ENCODE measurements around the gene TOP3A. TPM values are rescaled to one million over a fixed set of nuclear protein-coding genes. Genes with fewer than 3 reads are reported as not detected.

TOP3A gene
- total RNA-seq, 2 experiments from 2014 or later: 21.5 to 24.8 TPM

GRCh38 chr17:18327556-18327955, 12.8 kb upstream of the TOP3A start:
- TF ChIP-seq CTCF (IDR thresholded peaks at IDR 0.05): no peak
- no peak overlapping the region for H3K27ac ChIP-seq (ENCODE audit: low read depth in 1 of 2, low read length in 2 of 2)
- no peaks in the 10 kb centered on the region for H3K9me3 ChIP-seq (ENCODE audit: control insufficient read depth in 1 of 2, insufficient read depth in 1 of 2, low read length in 2 of 2)
- H3K36me3 ChIP-seq (ENCODE audit: insufficient read depth, low read length): peaks cover 64% of the 10 kb centered on the region
- Mint-ChIP-seq H3K4me3 (no peak overlapping the region), H3K9me3 (no peaks in the 10 kb centered on the region), H3K27me3 (no peaks in the 10 kb centered on the region), H3K4me1 (ENCODE audit: low read depth) (peaks cover 16% of the 10 kb centered on the region), H3K27ac (no peak overlapping the region), H3K36me3 (ENCODE audit: low read depth) (peaks cover 86% of the 10 kb centered on the region)
- ATAC-seq (ENCODE audit: poor library complexity) (no peak), DNase-seq (no peak)
- H3K4me3 ChIP-seq (ENCODE audit: low read length): no peak overlapping the region
- H3K4me1 ChIP-seq (ENCODE audit: insufficient read depth, low read length): peaks cover 21% of the 10 kb centered on the region
- ChIA-PET POLR2A (interaction anchor here (1.0 to 1.2 kb wide), 2 partner anchors 22 to 36 kb away, joined by 3 read pairs; partner anchors contain the start of gene SHMT1), CTCF (no interaction called here)
- H3K27me3 ChIP-seq (ENCODE audit: control insufficient read depth in 1 of 2, insufficient read depth in 2 of 2, low read length in 2 of 2): no peaks in the 10 kb centered on the region
- intact Hi-C loops (cut with DNase I, micrococcal nuclease): no loop called here

- ChIA-PET POLR2A (interaction anchor here (1.0 kb wide), 1 partner anchor 22 kb away, joined by 3 read pairs; no protein-coding TSS in a partner anchor), CTCF (no interaction called here)
- no peak for TF ChIP-seq CTCF (IDR thresholded peaks at IDR 0.05)
- no peak overlapping the region for H3K4me3 ChIP-seq (ENCODE audit: low read length)
- Mint-ChIP-seq H3K4me3 (no peak overlapping the region), H3K4me1 (ENCODE audit: low read depth) (peaks cover 14% of the 10 kb centered on the region), H3K36me3 (ENCODE audit: low read depth) (peaks cover 86% of the 10 kb centered on the region), H3K27ac (no peak overlapping the region), H3K27me3 (no peaks in the 10 kb centered on the region), H3K9me3 (no peaks in the 10 kb centered on the region)
- H3K36me3 ChIP-seq (ENCODE audit: insufficient read depth, low read length): peaks cover 68% of the 10 kb centered on the region
- ATAC-seq (ENCODE audit: poor library complexity) (no peak), DNase-seq (no peak)
- no peaks in the 10 kb centered on the region for H3K27me3 ChIP-seq (ENCODE audit: control insufficient read depth in 1 of 2, insufficient read depth in 2 of 2, low read length in 2 of 2)
- peaks cover 16% of the 10 kb centered on the region for H3K4me1 ChIP-seq (ENCODE audit: insufficient read depth, low read length)
- H3K9me3 ChIP-seq (ENCODE audit: control insufficient read depth in 1 of 2, insufficient read depth in 1 of 2, low read length in 2 of 2): no peaks in the 10 kb centered on the region
- intact Hi-C loops (cut with DNase I, micrococcal nuclease): no loop called here
- no peak overlapping the region for H3K27ac ChIP-seq (ENCODE audit: low read depth in 1 of 2, low read length in 2 of 2)
These were observed 12.3 kb upstream of the TOP3A start for GRCh38 chr17:18327093-18327492.

GRCh38 chr17:18326572-18326971, 11.8 kb upstream of the TOP3A start:
- TF ChIP-seq CTCF (IDR thresholded peaks at IDR 0.05): no peak
- intact Hi-C loops (cut with DNase I, micrococcal nuclease): no loop called here
- ATAC-seq (ENCODE audit: poor library complexity) (no peak), DNase-seq (no peak)
- H3K27me3 ChIP-seq (ENCODE audit: control insufficient read depth in 1 of 2, insufficient read depth in 2 of 2, low read length in 2 of 2): no peaks in the 10 kb centered on the region
- Mint-ChIP-seq H3K4me3 (no peak overlapping the region), H3K27ac (no peak overlapping the region), H3K36me3 (ENCODE audit: low read depth) (peaks cover 85% of the 10 kb centered on the region), H3K27me3 (no peaks in the 10 kb centered on the region), H3K9me3 (no peaks in the 10 kb centered on the region), H3K4me1 (ENCODE audit: low read depth) (peaks cover 9% of the 10 kb centered on the region)
- no peak overlapping the region for H3K27ac ChIP-seq (ENCODE audit: low read depth in 1 of 2, low read length in 2 of 2)
- no peaks in the 10 kb centered on the region for H3K9me3 ChIP-seq (ENCODE audit: control insufficient read depth in 1 of 2, insufficient read depth in 1 of 2, low read length in 2 of 2)
- H3K4me1 ChIP-seq (ENCODE audit: insufficient read depth, low read length): peaks cover 12% of the 10 kb centered on the region
- H3K4me3 ChIP-seq (ENCODE audit: low read length): no peak overlapping the region
- POLR2A ChIA-PET: no interaction called here
- peaks cover 69% of the 10 kb centered on the region for H3K36me3 ChIP-seq (ENCODE audit: insufficient read depth, low read length)
- CTCF ChIA-PET: no interaction called here
